Smooth muscle cell (in vitro differentiated cells): ENCODE data around the gene RASAL1. TPM values are rescaled to one million over a fixed set of nuclear protein-coding genes. Genes with fewer than 3 reads are reported as not detected.
"Not testable (repeated sequence)": the region's sequence is repeated elsewhere in the genome, so short reads cannot be mapped to it uniquely, and the experiment has no call there.

ENCODE experiments used
- DNase-seq: peaks from one replicate; lab custom pipeline; 2025; ENCODE audit not compliant: unreplicated experiment; lab: John Stamatoyannopoulos, UW
- H2AFZ ChIP-seq: fragments of 200-600 bp; sonication (generic); 2 replicates; pipeline ENCODE4 v1.6.0; 2016; ENCODE audit warnings: antibody characterized with exemption, low read depth, mild to moderate bottlenecking
- H3F3A ChIP-seq: fragments of 200-600 bp; sonication (generic); 2 replicates; pipeline ENCODE4 v1.6.0; 2017; ENCODE audit warnings: antibody characterized with exemption, low read depth
- H3K27ac ChIP-seq: fragments of 200-600 bp; sonication (generic); 2 replicates; pipeline ENCODE4 v1.5.1; 2016; ENCODE audit warnings: low read depth, mild to moderate bottlenecking
- H3K27me3 ChIP-seq: fragments of 200-600 bp; sonication (generic); 2 replicates; pipeline ENCODE4 v1.6.1; 2016; ENCODE audit warnings: low read depth, mild to moderate bottlenecking
- H3K36me3 ChIP-seq: fragments of 200-600 bp; sonication (generic); 2 replicates; pipeline ENCODE4 v1.5.1; 2016; ENCODE audit warnings: low read depth
- H3K4me1 ChIP-seq: fragments of 200-600 bp; sonication (generic); 2 replicates; pipeline ENCODE4 v1.5.1; 2016; ENCODE audit warnings: low read depth
- H3K4me2 ChIP-seq: fragments of 200-600 bp; sonication (generic); 2 replicates; pipeline ENCODE4 v1.6.0; 2016; ENCODE audit warnings: mild to moderate bottlenecking
- H3K4me3 ChIP-seq: fragments of 200-600 bp; sonication (generic); 2 replicates; pipeline ENCODE4 v1.5.1; 2016; ENCODE audit warnings: mild to moderate bottlenecking
- H3K79me2 ChIP-seq: fragments of 200-600 bp; sonication (generic); 2 replicates; pipeline ENCODE4 v1.6.0; 2016; ENCODE audit warnings: low read depth, mild to moderate bottlenecking
- H3K9ac ChIP-seq: fragments of 200-600 bp; sonication (generic); 2 replicates; pipeline ENCODE4 v1.6.0; 2016; ENCODE audit warnings: low read depth
- H3K9me3 ChIP-seq: fragments of 200-600 bp; sonication (generic); replicated peaks from 2 replicates; pipeline ENCODE4 v1.5.1; 2016; ENCODE audit warnings: low read depth
- H4K20me1 ChIP-seq: fragments of 200-600 bp; sonication (generic); 2 replicates; pipeline ENCODE4 v1.6.0; 2016; ENCODE audit warnings: low read depth
- WGBS: methylation state at CpG from one replicate; pipeline ENCODE4 v1.1.7; 2016; ENCODE audit warnings: low lambda C conversion rate; 5-methylcytosine and 5-hydroxymethylcytosine counted together
- polyA plus RNA-seq: library from polyadenylated mRNA; unstranded; fragments of >200 nt; fragmentation: Nextera tagmentation; extraction: Ambion mirVana; gene quantifications from 2 replicates; pipeline ENCODE4 v1.2.1, GENCODE V29; 2016
- total RNA-seq: library from RNA; depleted of rRNA; stranded (reverse); fragments of >200 nt; gene quantifications from 2 replicates; pipeline ENCODE4 v1.2.3, GENCODE V29; 2014
- TF ChIP-seq, protein P1 (sequence below): fragments of 200-600 bp; sonication (generic); IDR thresholded peaks from 2 replicates; pipeline ENCODE4 v1.5.1; 2017; ENCODE audit warnings: borderline replicate concordance, mild to moderate bottlenecking, antibody characterized with exemption; ENCODE audit not compliant: insufficient read depth, poor library complexity, severe bottlenecking

The RASAL1 gene
- total and polyA plus RNA-seq, 2 experiments from 2014 or later = not detected

GRCh38 chr12:113142886-113143332, 7.3 kb upstream of the RASAL1 start:
- no peaks in the 10 kb centered on the region for H3K27me3 ChIP-seq
- no peak overlapping the region for H3K4me2 ChIP-seq
- H3K27ac ChIP-seq = no peak overlapping the region
- H2AFZ ChIP-seq = no peak overlapping the region
- no peak overlapping the region for H3K4me3 ChIP-seq
- H3K79me2 ChIP-seq = no peaks in the 10 kb centered on the region
- no peak for DNase-seq
- H4K20me1 ChIP-seq = no peaks in the 10 kb centered on the region
- H3K9me3 ChIP-seq = no peaks in the 10 kb centered on the region
- H3K9ac ChIP-seq = no peak overlapping the region
- no peaks in the 10 kb centered on the region for H3K36me3 ChIP-seq
- H3F3A ChIP-seq = no peaks in the 10 kb centered on the region
- TF ChIP-seq, protein P1, sequence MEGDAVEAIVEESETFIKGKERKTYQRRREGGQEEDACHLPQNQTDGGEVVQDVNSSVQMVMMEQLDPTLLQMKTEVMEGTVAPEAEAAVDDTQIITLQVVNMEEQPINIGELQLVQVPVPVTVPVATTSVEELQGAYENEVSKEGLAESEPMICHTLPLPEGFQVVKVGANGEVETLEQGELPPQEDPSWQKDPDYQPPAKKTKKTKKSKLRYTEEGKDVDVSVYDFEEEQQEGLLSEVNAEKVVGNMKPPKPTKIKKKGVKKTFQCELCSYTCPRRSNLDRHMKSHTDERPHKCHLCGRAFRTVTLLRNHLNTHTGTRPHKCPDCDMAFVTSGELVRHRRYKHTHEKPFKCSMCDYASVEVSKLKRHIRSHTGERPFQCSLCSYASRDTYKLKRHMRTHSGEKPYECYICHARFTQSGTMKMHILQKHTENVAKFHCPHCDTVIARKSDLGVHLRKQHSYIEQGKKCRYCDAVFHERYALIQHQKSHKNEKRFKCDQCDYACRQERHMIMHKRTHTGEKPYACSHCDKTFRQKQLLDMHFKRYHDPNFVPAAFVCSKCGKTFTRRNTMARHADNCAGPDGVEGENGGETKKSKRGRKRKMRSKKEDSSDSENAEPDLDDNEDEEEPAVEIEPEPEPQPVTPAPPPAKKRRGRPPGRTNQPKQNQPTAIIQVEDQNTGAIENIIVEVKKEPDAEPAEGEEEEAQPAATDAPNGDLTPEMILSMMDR = no peak
- 94% methylated on average over 5 of the region's 5 CpGs for WGBS
- no peaks in the 10 kb centered on the region for H3K4me1 ChIP-seq

- H3K27me3 ChIP-seq = no peaks in the 10 kb centered on the region
- H3K4me1 ChIP-seq = no peaks in the 10 kb centered on the region
- no peaks in the 10 kb centered on the region for H3F3A ChIP-seq
- no peaks in the 10 kb centered on the region for H3K79me2 ChIP-seq
- no peak for DNase-seq
- H2AFZ ChIP-seq = no peak overlapping the region
- no peak overlapping the region for H3K9ac ChIP-seq
- 84% methylated on average over 15 of the region's 17 CpGs for WGBS
- no peak overlapping the region for H3K4me3 ChIP-seq
- H3K36me3 ChIP-seq = no peaks in the 10 kb centered on the region
- no peak overlapping the region for H3K4me2 ChIP-seq
- H3K9me3 ChIP-seq = no peaks in the 10 kb centered on the region
- TF ChIP-seq, protein P1 = no peak
- H4K20me1 ChIP-seq = no peaks in the 10 kb centered on the region
- H3K27ac ChIP-seq = no peak overlapping the region
Observed at GRCh38 chr12:113142173-113142885, 6.8 kb upstream of the RASAL1 start.

- not testable (repeated sequence) for H4K20me1 ChIP-seq, H3K27me3 ChIP-seq, H3K4me1 ChIP-seq, H3F3A ChIP-seq, H3K27ac ChIP-seq, H3K4me2 ChIP-seq, H3K36me3 ChIP-seq, H3K79me2 ChIP-seq, DNase-seq, H3K4me3 ChIP-seq, H2AFZ ChIP-seq, H3K9me3 ChIP-seq, H3K9ac ChIP-seq
- WGBS = 74% methylated on average over 3 of the region's 3 CpGs
Observed at GRCh38 chr12:113141716-113142115, 6.2 kb upstream of the RASAL1 start.

DNA sequence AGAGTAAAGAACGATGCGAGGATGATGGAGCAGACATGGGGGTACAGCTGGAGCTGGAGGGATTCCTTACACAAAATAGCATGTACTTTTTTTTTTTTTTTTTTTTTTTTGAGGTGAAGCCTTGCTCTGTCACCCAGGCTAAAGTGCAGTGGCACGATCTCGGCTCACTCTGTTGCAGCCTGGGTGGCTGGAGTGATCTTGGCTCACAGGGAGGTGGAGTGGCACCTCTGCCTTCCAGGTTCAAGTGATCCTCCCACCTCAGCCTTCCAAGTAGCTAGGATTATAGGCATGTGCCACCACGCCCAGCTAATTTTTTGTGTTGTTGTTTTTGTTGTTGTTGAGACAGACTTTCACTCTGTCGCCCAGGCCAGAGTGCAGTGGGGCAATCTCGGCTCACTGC, 5.1 kb upstream of the RASAL1 start:
- H3K4me3 ChIP-seq = no peak overlapping the region
- no peaks in the 10 kb centered on the region for H3K36me3 ChIP-seq
- H4K20me1 ChIP-seq = no peaks in the 10 kb centered on the region
- H3K27ac ChIP-seq = no peak overlapping the region
- no peaks in the 10 kb centered on the region for H3K79me2 ChIP-seq
- no peak overlapping the region for H3K9ac ChIP-seq
- peaks cover 10% of the 10 kb centered on the region for H3K27me3 ChIP-seq
- 97% methylated on average over 5 of the region's 7 CpGs for WGBS
- TF ChIP-seq, protein P1 = no peak
- H3K9me3 ChIP-seq = no peaks in the 10 kb centered on the region
- DNase-seq = no peak
- H3K4me1 ChIP-seq = no peaks in the 10 kb centered on the region
- H3K4me2 ChIP-seq = no peak overlapping the region
- no peaks in the 10 kb centered on the region for H3F3A ChIP-seq
- no peak overlapping the region for H2AFZ ChIP-seq
